ENCODE data around the gene ZNF462. TPM values are rescaled to one million over a fixed set of nuclear protein-coding genes. Genes with fewer than 3 reads are reported as not detected.

Gene ZNF462
- total RNA-seq, 1 donor from 2014 or later, result 29.2 TPM

- intact Hi-C loops (cut with micrococcal nuclease), result no loop called here
Measured at GRCh38 chr9:106931466-106931865, 68.5 kb downstream of the ZNF462 start.

DNA sequence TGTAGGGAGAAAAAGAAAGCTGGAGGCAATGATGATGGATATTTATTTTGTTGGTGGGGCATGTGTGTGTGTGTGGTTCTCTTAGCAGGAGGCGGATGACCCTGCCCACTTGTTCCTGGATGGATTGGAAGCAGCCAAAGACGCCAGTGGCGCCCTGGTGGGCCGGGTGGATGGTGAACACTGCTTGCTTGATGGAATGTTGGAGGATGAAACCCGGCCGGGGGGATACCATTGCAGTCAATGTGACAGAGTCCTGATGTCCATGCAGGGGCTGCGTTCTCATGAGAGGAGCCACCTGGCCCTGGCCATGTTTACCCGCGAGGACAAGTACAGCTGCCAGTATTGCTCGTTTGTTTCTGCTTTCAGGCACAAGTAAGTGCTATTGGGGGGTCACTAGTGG, 69.2 kb downstream of the ZNF462 start:
- Histone ChIP-seq H3K27me3 (ENCODE audit: low read depth) (no peaks in the 10 kb centered on the region), H3K4me1 (peaks cover 33% of the 10 kb centered on the region), H3K9me3 (replicated peaks) (no peaks in the 10 kb centered on the region), H3K27ac (replicated peaks) (no peak overlapping the region), H3K36me3 (peaks cover 73% of the 10 kb centered on the region), H3K4me3 (no peak overlapping the region)
- DNase-seq, result no peak
- TF ChIP-seq, protein P1, sequence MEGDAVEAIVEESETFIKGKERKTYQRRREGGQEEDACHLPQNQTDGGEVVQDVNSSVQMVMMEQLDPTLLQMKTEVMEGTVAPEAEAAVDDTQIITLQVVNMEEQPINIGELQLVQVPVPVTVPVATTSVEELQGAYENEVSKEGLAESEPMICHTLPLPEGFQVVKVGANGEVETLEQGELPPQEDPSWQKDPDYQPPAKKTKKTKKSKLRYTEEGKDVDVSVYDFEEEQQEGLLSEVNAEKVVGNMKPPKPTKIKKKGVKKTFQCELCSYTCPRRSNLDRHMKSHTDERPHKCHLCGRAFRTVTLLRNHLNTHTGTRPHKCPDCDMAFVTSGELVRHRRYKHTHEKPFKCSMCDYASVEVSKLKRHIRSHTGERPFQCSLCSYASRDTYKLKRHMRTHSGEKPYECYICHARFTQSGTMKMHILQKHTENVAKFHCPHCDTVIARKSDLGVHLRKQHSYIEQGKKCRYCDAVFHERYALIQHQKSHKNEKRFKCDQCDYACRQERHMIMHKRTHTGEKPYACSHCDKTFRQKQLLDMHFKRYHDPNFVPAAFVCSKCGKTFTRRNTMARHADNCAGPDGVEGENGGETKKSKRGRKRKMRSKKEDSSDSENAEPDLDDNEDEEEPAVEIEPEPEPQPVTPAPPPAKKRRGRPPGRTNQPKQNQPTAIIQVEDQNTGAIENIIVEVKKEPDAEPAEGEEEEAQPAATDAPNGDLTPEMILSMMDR (IDR thresholded peaks at IDR 0.05; ENCODE audit: borderline replicate concordance), result no peak
- intact Hi-C loops (cut with micrococcal nuclease), result no loop called here

More at GRCh38 chr9:106931466-106931865, 68.5 kb downstream of the ZNF462 start:
- no peak overlapping the region for H3K4me3 ChIP-seq
- no peak overlapping the region for H3K27ac ChIP-seq (replicated peaks)
- no peaks in the 10 kb centered on the region for H3K27me3 ChIP-seq (ENCODE audit: low read depth)
- peaks cover 26% of the 10 kb centered on the region for H3K4me1 ChIP-seq
- DNase-seq, result no peak
- TF ChIP-seq, protein P1 (IDR thresholded peaks at IDR 0.05; ENCODE audit: borderline replicate concordance), result no peak
- H3K9me3 ChIP-seq (replicated peaks), result no peaks in the 10 kb centered on the region
- H3K36me3 ChIP-seq, result peaks cover 74% of the 10 kb centered on the region

DNA sequence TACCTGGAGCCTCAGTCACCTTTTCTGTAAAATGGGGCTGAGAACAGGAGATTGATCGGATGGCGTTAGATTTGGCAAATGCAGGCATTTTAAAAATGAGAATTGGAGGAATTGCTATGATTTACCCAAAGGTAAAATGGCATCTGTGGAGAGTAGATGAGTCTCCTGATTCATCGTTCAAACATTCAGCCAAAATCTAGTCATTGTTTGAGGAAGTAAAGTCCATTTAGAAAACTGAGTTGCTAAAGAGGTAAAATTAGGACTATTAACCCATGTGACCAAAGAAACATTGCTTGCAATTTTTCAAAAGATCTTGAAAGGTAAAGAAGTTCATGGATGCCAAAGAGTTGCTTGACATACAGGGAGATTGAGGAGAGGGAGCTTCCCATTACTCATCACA, 69.7 kb downstream of the ZNF462 start:
- H3K27me3 ChIP-seq (ENCODE audit: low read depth), result no peaks in the 10 kb centered on the region
- no peak overlapping the region for H3K4me3 ChIP-seq
- peaks cover 33% of the 10 kb centered on the region for H3K4me1 ChIP-seq
- no peak for DNase-seq
- no peaks in the 10 kb centered on the region for H3K9me3 ChIP-seq (replicated peaks)
- H3K27ac ChIP-seq (replicated peaks), result no peak overlapping the region
- intact Hi-C loops (cut with micrococcal nuclease), result no loop called here
- peaks cover 71% of the 10 kb centered on the region for H3K36me3 ChIP-seq
- TF ChIP-seq, protein P1 (IDR thresholded peaks at IDR 0.05; ENCODE audit: borderline replicate concordance), result no peak

DNA sequence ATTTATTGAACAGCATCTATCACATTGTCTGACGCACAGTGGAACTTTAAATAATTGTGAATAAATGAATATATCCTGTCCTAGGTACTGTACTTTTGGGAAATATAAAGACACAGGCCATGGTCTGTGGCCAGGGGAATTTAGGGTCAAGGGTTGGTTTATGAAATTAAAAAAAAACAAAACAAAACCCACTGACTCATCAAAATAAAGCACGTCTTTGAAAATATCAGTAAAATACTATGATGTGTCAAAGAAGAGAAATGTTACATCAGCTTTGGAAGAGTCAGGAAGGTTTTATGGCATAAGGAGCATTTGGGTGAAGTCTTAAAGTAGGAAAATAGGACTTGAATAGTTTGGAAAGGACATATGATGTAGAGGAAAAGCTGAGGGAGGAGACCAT, 70.5 kb downstream of the ZNF462 start:
- intact Hi-C loops (cut with micrococcal nuclease), result no loop called here
- TF ChIP-seq, protein P1 (IDR thresholded peaks at IDR 0.05; ENCODE audit: borderline replicate concordance), result no peak
- no peaks in the 10 kb centered on the region for H3K27me3 ChIP-seq (ENCODE audit: low read depth)
- peaks cover 33% of the 10 kb centered on the region for H3K4me1 ChIP-seq
- DNase-seq, result no peak
- no peaks in the 10 kb centered on the region for H3K9me3 ChIP-seq (replicated peaks)
- H3K27ac ChIP-seq (replicated peaks), result no peak overlapping the region
- peaks cover 71% of the 10 kb centered on the region for H3K36me3 ChIP-seq
- H3K4me3 ChIP-seq, result no peak overlapping the region

DNA sequence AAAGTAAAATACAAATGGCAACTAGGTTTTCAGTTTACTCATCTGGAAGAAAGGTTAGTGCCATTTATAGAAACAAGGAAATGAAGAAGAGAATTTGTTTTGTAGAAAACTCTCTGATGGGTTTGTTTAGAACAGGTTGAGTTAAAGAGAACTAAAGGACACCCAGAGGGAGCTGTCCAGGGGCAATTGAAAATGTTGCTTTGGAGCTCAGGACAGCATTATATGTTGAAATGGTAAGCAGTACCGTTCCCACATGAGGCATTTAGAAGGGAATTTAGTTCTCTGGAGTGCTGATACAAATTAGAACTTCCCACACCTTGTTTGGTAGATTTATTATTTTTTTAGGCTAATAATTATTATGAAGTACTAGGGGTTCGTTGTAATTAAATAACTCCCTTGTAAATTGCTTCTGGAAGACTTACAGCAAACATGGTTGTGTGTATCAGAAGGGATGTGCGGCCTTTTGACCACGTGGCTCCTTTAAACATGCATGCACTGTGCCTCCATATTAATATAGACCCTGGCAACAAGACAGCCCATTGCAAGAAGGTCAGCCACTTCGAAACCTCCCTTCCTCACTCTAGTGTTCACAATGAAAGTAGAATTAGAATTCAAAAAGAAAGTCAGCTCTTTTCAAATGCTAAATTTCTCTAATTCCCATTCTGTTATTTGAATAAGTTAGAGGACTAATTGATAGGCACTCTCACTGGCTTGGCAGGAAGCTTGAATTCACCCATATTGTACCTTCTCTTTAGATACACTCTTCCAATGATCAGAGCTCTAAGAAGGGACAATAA, 71.7 kb downstream of the ZNF462 start:
- peaks cover 23% of the 10 kb centered on the region for H3K4me1 ChIP-seq
- peaks cover 81% of the 10 kb centered on the region for H3K36me3 ChIP-seq
- no peaks in the 10 kb centered on the region for H3K27me3 ChIP-seq (ENCODE audit: low read depth)
- H3K4me3 ChIP-seq, result no peak overlapping the region
- DNase-seq, result no peak
- H3K27ac ChIP-seq (replicated peaks), result no peak overlapping the region
- TF ChIP-seq, protein P1 (IDR thresholded peaks at IDR 0.05; ENCODE audit: borderline replicate concordance), result no peak
- intact Hi-C loops (cut with micrococcal nuclease), result no loop called here
- H3K9me3 ChIP-seq (replicated peaks), result no peaks in the 10 kb centered on the region
